ENCODE measurements around the gene NTRK3.

DNA sequence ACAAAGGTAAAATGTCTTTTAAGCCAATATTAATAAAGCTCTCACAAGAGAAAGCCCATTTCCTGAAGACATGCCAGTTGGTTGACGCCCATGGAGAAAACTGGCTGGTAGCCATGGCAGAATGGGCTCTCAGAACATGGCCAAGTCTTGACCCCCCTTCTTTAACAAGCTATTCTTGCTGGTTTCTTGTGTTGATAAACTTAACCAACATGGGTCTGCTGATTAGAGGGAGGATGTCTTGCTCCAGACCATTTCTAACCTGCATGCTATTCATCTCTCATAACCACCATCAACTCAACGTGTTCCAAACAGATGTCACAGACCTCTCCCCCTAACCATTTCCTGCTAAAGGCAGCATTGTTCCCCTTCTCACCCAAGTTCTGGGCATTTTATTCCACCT lies 25.7 kb downstream of the NTRK3 start:
- no peak for TF ChIP-seq POLR2AphosphoS5 (IDR thresholded peaks at IDR 0.05)
- TF ChIP-seq, protein P1, sequence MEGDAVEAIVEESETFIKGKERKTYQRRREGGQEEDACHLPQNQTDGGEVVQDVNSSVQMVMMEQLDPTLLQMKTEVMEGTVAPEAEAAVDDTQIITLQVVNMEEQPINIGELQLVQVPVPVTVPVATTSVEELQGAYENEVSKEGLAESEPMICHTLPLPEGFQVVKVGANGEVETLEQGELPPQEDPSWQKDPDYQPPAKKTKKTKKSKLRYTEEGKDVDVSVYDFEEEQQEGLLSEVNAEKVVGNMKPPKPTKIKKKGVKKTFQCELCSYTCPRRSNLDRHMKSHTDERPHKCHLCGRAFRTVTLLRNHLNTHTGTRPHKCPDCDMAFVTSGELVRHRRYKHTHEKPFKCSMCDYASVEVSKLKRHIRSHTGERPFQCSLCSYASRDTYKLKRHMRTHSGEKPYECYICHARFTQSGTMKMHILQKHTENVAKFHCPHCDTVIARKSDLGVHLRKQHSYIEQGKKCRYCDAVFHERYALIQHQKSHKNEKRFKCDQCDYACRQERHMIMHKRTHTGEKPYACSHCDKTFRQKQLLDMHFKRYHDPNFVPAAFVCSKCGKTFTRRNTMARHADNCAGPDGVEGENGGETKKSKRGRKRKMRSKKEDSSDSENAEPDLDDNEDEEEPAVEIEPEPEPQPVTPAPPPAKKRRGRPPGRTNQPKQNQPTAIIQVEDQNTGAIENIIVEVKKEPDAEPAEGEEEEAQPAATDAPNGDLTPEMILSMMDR (IDR thresholded peaks at IDR 0.05), result no peak
- TF ChIP-seq POLR2A (IDR thresholded peaks at IDR 0.05), result no peak

Data from upper lobe of left lung (tissue), 4 donors.